ES-I3 (cell line): ENCODE measurements around the gene SLC30A2.

Experiments used
- H3K36me3 ChIP-seq: 2 replicates; pipeline ENCODE4 v1.6.1; 2013; ENCODE audit warnings: mild to moderate bottlenecking, low read length, control low read depth, moderate library complexity; ENCODE audit not compliant: insufficient read depth
- H3K4me1 ChIP-seq: 2 replicates; pipeline ENCODE4 v1.6.1; 2013; ENCODE audit warnings: mild to moderate bottlenecking, control low read depth, low read length; ENCODE audit not compliant: insufficient read depth
- H3K9ac ChIP-seq: 2 replicates; pipeline ENCODE4 v1.6.1; 2013; ENCODE audit warnings: low read depth, mild to moderate bottlenecking, low read length, moderate library complexity
- H3K9me3 ChIP-seq: 2 replicates; pipeline ENCODE4 v1.6.1; 2013; ENCODE audit warnings: mild to moderate bottlenecking, low read length, moderate library complexity; ENCODE audit not compliant: control insufficient read depth, insufficient read depth

Gene SLC30A2

GRCh38 chr1:26016258-26016952, 29.5 kb downstream of the SLC30A2 start:
- no peaks in the 10 kb centered on the region for H3K36me3 ChIP-seq
- H3K4me1 ChIP-seq: peaks cover 21% of the 10 kb centered on the region
- H3K9ac ChIP-seq: no peak overlapping the region
- H3K9me3 ChIP-seq: no peaks in the 10 kb centered on the region

GRCh38 chr1:26015358-26015757, 30.6 kb downstream of the SLC30A2 start:
- Histone ChIP-seq H3K4me1 (peaks cover 21% of the 10 kb centered on the region), H3K9me3 (no peaks in the 10 kb centered on the region), H3K36me3 (no peaks in the 10 kb centered on the region), H3K9ac (no peak overlapping the region)

- peaks cover 24% of the 10 kb centered on the region for H3K4me1 ChIP-seq
- H3K36me3 ChIP-seq: no peaks in the 10 kb centered on the region
- no peaks in the 10 kb centered on the region for H3K9me3 ChIP-seq
- no peak overlapping the region for H3K9ac ChIP-seq
Measured at GRCh38 chr1:26014179-26014578, 31.7 kb downstream of the SLC30A2 start.

- H3K9ac ChIP-seq: no peak overlapping the region
- peaks cover 24% of the 10 kb centered on the region for H3K4me1 ChIP-seq
- H3K9me3 ChIP-seq: no peaks in the 10 kb centered on the region
- no peaks in the 10 kb centered on the region for H3K36me3 ChIP-seq
Measured at GRCh38 chr1:26012864-26013263, 33.1 kb downstream of the SLC30A2 start.

- Histone ChIP-seq H3K4me1 (peaks cover 11% of the 10 kb centered on the region), H3K9me3 (no peaks in the 10 kb centered on the region), H3K36me3 (no peaks in the 10 kb centered on the region), H3K9ac (no peak overlapping the region)
Measured at GRCh38 chr1:26010825-26011224, 35.1 kb downstream of the SLC30A2 start.

GRCh38 chr1:26009796-26010447, 36.0 kb downstream of the SLC30A2 start:
- Histone ChIP-seq H3K9me3 (no peaks in the 10 kb centered on the region), H3K9ac (no peak overlapping the region), H3K4me1 (peaks cover 11% of the 10 kb centered on the region), H3K36me3 (no peaks in the 10 kb centered on the region)

GRCh38 chr1:26006710-26007109, 39.2 kb downstream of the SLC30A2 start:
- Histone ChIP-seq H3K9me3 (no peaks in the 10 kb centered on the region), H3K36me3 (no peaks in the 10 kb centered on the region), H3K9ac (no peak overlapping the region), H3K4me1 (peaks cover 11% of the 10 kb centered on the region)

- H3K9ac ChIP-seq: no peak overlapping the region
- H3K9me3 ChIP-seq: no peaks in the 10 kb centered on the region
- peaks cover 4% of the 10 kb centered on the region for H3K4me1 ChIP-seq
- H3K36me3 ChIP-seq: no peaks in the 10 kb centered on the region
Measured at GRCh38 chr1:26005434-26006105, 40.3 kb downstream of the SLC30A2 start.

- H3K9me3 ChIP-seq: no peaks in the 10 kb centered on the region
- no peak overlapping the region for H3K9ac ChIP-seq
- no peaks in the 10 kb centered on the region for H3K36me3 ChIP-seq
- H3K4me1 ChIP-seq: peaks cover 2% of the 10 kb centered on the region
Measured at GRCh38 chr1:26003756-26004155, 42.2 kb downstream of the SLC30A2 start.

GRCh38 chr1:26003262-26003661, 42.7 kb downstream of the SLC30A2 start:
- Histone ChIP-seq H3K36me3 (no peaks in the 10 kb centered on the region), H3K9ac (no peak overlapping the region), H3K9me3 (no peaks in the 10 kb centered on the region), H3K4me1 (peaks cover 6% of the 10 kb centered on the region)

GRCh38 chr1:25999041-25999800, 46.7 kb downstream of the SLC30A2 start:
- H3K36me3 ChIP-seq: no peaks in the 10 kb centered on the region
- H3K9ac ChIP-seq: no peak overlapping the region
- H3K9me3 ChIP-seq: no peaks in the 10 kb centered on the region
- peaks cover 10% of the 10 kb centered on the region for H3K4me1 ChIP-seq

GRCh38 chr1:25997828-25998761, 47.8 kb downstream of the SLC30A2 start, which contains the start of gene PAFAH2:
TSS of gene PAFAH2 (minus strand) at chr1:25998063. CDS start at chr1:25990816, 7,247 bp downstream.
- no peaks in the 10 kb centered on the region for H3K36me3 ChIP-seq
- peaks cover 10% of the 10 kb centered on the region for H3K4me1 ChIP-seq
- no peaks in the 10 kb centered on the region for H3K9me3 ChIP-seq
- H3K9ac ChIP-seq: peak within 1 kb of the TSS; percentile 72

- Histone ChIP-seq H3K36me3 (no peaks in the 10 kb centered on the region), H3K9me3 (no peaks in the 10 kb centered on the region), H3K4me1 (peaks cover 10% of the 10 kb centered on the region), H3K9ac (peak overlapping the region; percentile 72)
Measured at GRCh38 chr1:25996966-25997827, 48.7 kb downstream of the SLC30A2 start.
